ENCODE data around the gene CLCN2. TPM values are rescaled to one million over a fixed set of nuclear protein-coding genes. Genes with fewer than 3 reads are reported as not detected.

CLCN2 gene
- total RNA-seq, 1 experiment from 2014 or later: 21.6 TPM

- POLR2A ChIA-PET: interaction anchor here (0.7 to 1.7 kb wide), 2 partner anchors 9 to 26 kb away, joined by 3 to 5 read pairs; no protein-coding TSS in a partner anchor
- Histone ChIP-seq H3K9ac (ENCODE audit: low read length) (peak overlapping the region; percentile 83), H3K79me2 (ENCODE audit: insufficient read depth, low read length) (peaks cover 40% of the 10 kb centered on the region; the same call in 1 of the 2 replicates), H3K4me3 (replicated peaks in 1 of 2; ENCODE audit: low read depth in 1 of 2, low read length in 2 of 2) (peak overlapping the region; percentile 73), H3K9me2 (ENCODE audit: insufficient read depth) (no peaks in the 10 kb centered on the region), H3K36me3 (ENCODE audit: control insufficient read depth in 1 of 2, insufficient read depth in 2 of 2, low read length in 2 of 2) (peaks cover 21 to 32% of the 10 kb centered on the region in 2 experiments), H3K4me1 (ENCODE audit: control insufficient read depth in 1 of 2, insufficient read depth in 2 of 2, low read length in 2 of 2) (peaks cover 2 to 57% of the 10 kb centered on the region in 2 experiments; a peak in 3 of 4 replicates), H4K20me1 (ENCODE audit: insufficient read depth) (peaks cover 24% of the 10 kb centered on the region; the same call in 1 of the 2 replicates), H2AFZ (ENCODE audit: low read depth, low read length, poor library complexity, severe bottlenecking) (no peak overlapping the region), H3K4me2 (ENCODE audit: low read length) (peak overlapping the region; percentile 90), H3K27ac (ENCODE audit: low read depth, low read length) (peak overlapping the region; percentile 85), H3K9me3 (ENCODE audit: control insufficient read depth in 1 of 2, insufficient read depth in 1 of 2, low read depth in 1 of 2, low read length in 2 of 2) (no peaks in the 10 kb centered on the region), H3K27me3 (ENCODE audit: insufficient read depth, low read length) (no peaks in the 10 kb centered on the region)
- TF ChIP-seq ZFX (IDR thresholded peaks at IDR 0.05): 0 out of 2 replicates have a peak, but pooled peaks have one; percentile 8
- no peak for TF ChIP-seq FOSL1 (IDR thresholded peaks at IDR 0.05; ENCODE audit: low read depth)
- TF ChIP-seq CTCF (IDR thresholded peaks at IDR 0.05 in 2 of 3, conservative IDR thresholded peaks at IDR 0.05 in 1 of 3; ENCODE audit: borderline replicate concordance in 1 of 3, insufficient read depth in 1 of 3, low read depth in 2 of 3, low read length in 2 of 3): no peak
- TF ChIP-seq TCF7L2 (IDR thresholded peaks at IDR 0.05; ENCODE audit: borderline replicate concordance, extremely low read depth, insufficient read depth, insufficient read length): peak; percentile 40
- TF ChIP-seq JUND (IDR thresholded peaks at IDR 0.05): no peak
- no peak for TF ChIP-seq CEBPB (IDR thresholded peaks at IDR 0.05; ENCODE audit: low read depth)
- peak; percentile 52 for TF ChIP-seq MAX (IDR thresholded peaks at IDR 0.05)
- no peak for TF ChIP-seq REST (IDR thresholded peaks at IDR 0.05; ENCODE audit: low read depth)
- TF ChIP-seq RAD21 (IDR thresholded peaks at IDR 0.05; ENCODE audit: low read depth): no peak
- ATAC-seq: peak; percentile 12
- RAD21 ChIA-PET (ENCODE audit: low non-redundant PET in 1 of 2, low total read pairs in 2 of 2, uncharacterized antibody in 2 of 2, unreplicated experiment in 2 of 2): no interaction called here
- BruUV-seq (replicated peaks): TSS peak; percentile 33
- CTCF ChIA-PET: interaction anchor here (1.3 to 1.5 kb wide), 2 partner anchors 9 to 204 kb away, joined by 4 to 7 read pairs; no protein-coding TSS in a partner anchor
- intact Hi-C loops (cut with micrococcal nuclease): no loop called here
- DNase-seq (ENCODE audit: low read depth, low spot score): no peak
These were observed 24.6 kb downstream of the CLCN2 start for GRCh38 chr3:184336547-184337398.
